ENCODE results near the gene DIS3L2.

Gene DIS3L2

GRCh38 chr2:232273903-232274643 is 312.6 kb downstream of the DIS3L2 start:
- no peak for DNase-seq (ENCODE audit: low read depth)

- no peak for DNase-seq (ENCODE audit: low read depth)
These were observed 314.2 kb downstream of the DIS3L2 start for GRCh38 chr2:232275670-232276069.

- no peak for DNase-seq (ENCODE audit: low read depth)
These were observed 314.7 kb downstream of the DIS3L2 start for GRCh38 chr2:232276084-232276732.

GRCh38 chr2:232276733-232277313 is 315.3 kb downstream of the DIS3L2 start:
- DNase-seq (ENCODE audit: low read depth) = no peak

GRCh38 chr2:232278534-232278933 is 317.0 kb downstream of the DIS3L2 start:
- no peak for DNase-seq (ENCODE audit: low read depth)

GRCh38 chr2:232280341-232280740 is 318.8 kb downstream of the DIS3L2 start:
- DNase-seq (ENCODE audit: low read depth) = no peak

- no peak for DNase-seq (ENCODE audit: low read depth)
These were observed 320.5 kb downstream of the DIS3L2 start for GRCh38 chr2:232281858-232282507.

GRCh38 chr2:232282508-232283055 is 321.1 kb downstream of the DIS3L2 start:
- no peak for DNase-seq (ENCODE audit: low read depth)

- DNase-seq (ENCODE audit: low read depth) = no peak
These were observed 324.7 kb downstream of the DIS3L2 start for GRCh38 chr2:232286001-232286868.

GRCh38 chr2:232287316-232287715 is 325.8 kb downstream of the DIS3L2 start:
- DNase-seq (ENCODE audit: low read depth) = no peak

GRCh38 chr2:232288489-232289030 is 327.0 kb downstream of the DIS3L2 start:
- no peak for DNase-seq (ENCODE audit: low read depth)

GRCh38 chr2:232290668-232291067 is 329.2 kb downstream of the DIS3L2 start:
- DNase-seq (ENCODE audit: low read depth) = no peak

GRCh38 chr2:232291343-232291742 is 329.8 kb downstream of the DIS3L2 start:
- no peak for DNase-seq (ENCODE audit: low read depth)

- DNase-seq (ENCODE audit: low read depth) = no peak
These were observed 331.1 kb downstream of the DIS3L2 start for GRCh38 chr2:232292395-232293154.

- DNase-seq (ENCODE audit: low read depth) = no peak
These were observed 331.7 kb downstream of the DIS3L2 start for GRCh38 chr2:232293191-232293590.

- no peak for DNase-seq (ENCODE audit: low read depth)
These were observed 334.5 kb downstream of the DIS3L2 start for GRCh38 chr2:232295971-232296370.

GRCh38 chr2:232296776-232297525 is 335.4 kb downstream of the DIS3L2 start:
- DNase-seq (ENCODE audit: low read depth) = no peak

- no peak for DNase-seq (ENCODE audit: low read depth)
These were observed 337.6 kb downstream of the DIS3L2 start for GRCh38 chr2:232299084-232299483.

- no peak for DNase-seq (ENCODE audit: low read depth)
These were observed 338.6 kb downstream of the DIS3L2 start for GRCh38 chr2:232299927-232300674.

Data from stimulated activated CD8-positive, alpha-beta memory T cell treated with anti-CD3 and anti-CD28 coated beads, Interleukin-12 subunit alpha, Interleukin-12 subunit beta, amount 100 ng/mL, for 4 hours (primary cell).